Amniotic stem cell (primary cell): ENCODE results near the gene IGF1.
"Not testable (repeated sequence)": the region's sequence is repeated elsewhere in the genome, so short reads cannot be mapped to it uniquely, and the experiment has no call there.

Experiments used
- DNase-seq: peaks from one replicate; lab custom pipeline; 2025; lab: John Stamatoyannopoulos, UW

IGF1 gene

DNA sequence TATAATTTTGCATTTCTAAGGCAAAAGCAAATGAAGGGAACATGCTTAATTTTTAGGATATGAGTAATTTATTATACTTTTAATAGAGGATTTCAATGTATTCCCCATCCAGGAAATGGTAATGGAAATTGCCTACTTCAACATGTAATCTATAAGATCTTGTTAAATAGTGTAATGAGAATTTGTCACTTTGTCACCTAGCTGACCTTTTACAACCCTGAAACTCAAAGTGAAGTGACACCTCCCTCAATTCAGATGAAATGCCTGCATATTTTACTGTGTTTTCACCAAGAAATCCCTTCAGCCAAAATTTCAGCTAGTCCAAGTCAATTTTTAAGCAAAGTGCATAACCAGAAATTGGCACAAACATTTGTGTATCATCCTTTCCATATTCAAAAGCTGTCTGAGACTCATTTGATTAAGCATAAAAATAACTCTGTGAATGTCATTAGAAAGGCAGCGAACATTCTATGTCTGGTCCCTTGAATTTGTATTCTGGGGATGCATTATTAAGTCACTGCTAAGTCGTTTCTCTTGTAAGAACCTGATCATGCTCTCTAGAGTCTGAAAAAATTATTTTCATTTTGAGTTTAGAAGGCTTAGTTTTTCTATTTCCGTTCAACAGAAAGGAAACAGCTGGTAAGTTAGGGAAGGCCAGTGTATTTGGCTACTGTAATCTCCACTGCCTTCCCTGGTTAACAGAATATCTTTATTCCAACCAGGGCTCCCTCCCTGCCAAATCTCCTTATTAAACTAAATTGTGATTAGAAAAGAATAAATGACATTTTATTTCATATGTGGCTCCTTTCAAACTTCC lies 100.8 kb downstream of the IGF1 start:
- DNase-seq: no peak

DNA sequence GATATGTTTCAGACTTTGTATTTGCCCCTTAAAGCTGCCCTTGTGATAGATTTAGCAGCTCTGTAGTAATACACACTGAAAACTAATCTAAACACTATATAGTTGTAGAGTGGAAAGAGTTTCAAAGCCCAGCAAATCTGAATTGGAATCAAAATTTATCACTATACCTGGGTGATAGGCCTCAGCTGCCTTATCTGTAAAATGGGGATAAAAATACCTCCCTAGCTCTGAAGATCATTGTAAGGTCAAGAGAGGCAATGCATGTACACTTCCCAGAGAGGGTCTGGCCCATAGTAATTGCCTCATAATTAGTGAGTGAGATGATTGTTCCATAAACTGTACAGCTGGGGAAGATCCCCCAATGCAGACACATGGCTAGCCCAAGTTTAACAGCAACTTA lies 103.6 kb downstream of the IGF1 start:
- DNase-seq: no peak

DNA sequence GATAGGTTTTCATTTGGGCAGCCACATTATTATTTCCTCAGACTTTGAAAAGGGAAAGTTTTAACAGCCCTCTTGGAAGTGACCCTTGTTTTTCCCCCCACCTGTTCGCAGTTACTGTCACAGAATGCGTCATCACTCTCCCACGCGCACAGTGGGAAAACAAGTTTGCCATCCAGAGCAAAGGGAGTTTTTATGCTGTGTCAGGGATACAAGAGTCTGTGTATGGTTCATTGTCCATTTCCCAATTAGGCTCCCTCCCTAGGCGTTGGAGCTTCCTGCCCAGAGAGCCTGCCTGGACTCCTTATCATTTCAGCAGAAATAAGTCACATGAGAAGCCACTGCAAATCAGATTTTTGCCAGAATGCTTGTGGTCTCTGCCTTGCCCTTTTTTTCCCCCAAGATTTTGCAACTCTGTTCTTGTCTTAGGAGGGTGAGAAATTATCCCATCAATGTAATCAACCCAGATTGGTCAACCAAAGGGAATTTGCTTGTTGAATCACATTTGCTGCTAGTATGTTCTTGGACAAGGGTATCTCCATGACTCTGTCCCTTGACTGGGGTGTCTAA lies 104.1 kb downstream of the IGF1 start:
- DNase-seq: no peak

DNA sequence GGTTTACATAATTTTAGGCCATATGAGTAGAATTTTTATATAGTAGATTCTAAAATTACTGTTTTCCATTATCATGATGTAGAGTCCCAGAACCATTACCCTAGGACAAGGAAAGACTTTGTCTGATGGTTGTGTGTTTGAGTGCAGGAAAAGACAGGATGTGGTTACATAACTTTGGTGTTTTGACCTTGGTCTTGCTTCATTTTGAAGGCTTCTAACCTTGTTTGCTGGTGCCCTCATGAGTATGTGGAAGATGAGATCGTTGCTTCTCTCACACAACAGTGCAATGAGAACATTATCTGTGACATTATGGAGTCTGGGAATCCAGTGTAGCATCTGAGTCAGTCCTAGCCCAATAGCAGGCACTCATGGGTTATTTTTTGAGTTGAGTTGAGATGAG lies 106.2 kb downstream of the IGF1 start:
- no peak for DNase-seq

DNA sequence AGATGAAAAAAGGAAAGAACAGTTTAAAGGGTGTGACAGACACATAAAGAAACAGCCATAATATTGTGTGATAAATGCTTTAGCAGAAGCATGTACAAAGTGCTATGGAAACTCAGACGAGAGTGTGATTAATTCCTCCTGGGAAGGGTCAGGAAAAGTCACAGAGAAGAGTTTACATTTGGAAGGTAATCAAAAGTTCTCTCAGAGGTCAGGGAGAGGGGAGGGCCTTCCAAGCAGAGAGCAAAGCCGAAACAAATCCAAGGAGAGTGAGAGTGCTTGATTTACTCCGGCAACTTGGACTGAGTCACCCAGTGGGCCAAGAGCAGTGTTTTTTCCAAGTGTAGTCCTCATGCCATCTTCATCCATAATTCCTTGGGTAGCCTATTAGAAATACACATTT lies 108.3 kb downstream of the IGF1 start:
- no peak for DNase-seq

DNA sequence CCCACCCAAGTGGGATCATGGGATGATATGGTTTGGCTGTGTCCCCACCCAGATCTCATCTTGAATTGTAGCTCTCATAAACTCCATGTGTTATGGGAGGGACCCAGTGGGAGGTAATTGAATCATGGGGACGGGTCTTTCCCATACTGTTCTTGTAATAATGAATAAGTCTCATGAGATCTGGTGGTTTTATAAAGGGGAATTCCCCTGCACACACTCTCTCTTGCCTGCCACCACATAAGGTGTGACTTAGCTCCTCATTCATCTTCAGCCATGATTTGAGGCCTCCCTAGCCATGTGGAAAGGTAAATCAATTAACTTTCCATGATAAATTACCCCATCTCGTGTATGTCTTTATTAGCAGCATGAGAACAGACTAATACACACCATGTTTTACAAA lies 109.2 kb downstream of the IGF1 start:
- no peak for DNase-seq

DNA sequence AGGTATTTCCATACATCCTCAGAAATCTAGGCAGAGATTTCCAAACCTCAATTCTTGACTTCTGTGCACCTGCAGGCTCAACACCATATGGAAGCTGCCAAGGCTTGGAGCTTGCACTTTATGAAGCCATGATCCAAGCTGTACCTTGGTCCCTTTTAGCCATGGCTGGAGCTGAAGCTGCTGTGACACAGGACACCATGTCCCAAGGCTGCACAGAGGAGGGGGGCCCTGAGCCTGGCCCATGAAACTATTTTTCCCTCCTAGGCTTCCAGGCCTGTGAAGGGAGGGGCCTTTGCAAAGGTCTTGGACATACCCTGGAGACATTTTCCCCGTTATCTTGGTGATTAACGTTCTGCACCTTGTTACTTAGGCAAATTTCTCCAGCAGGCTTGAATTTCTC lies 110.5 kb downstream of the IGF1 start:
- DNase-seq: no peak

DNA sequence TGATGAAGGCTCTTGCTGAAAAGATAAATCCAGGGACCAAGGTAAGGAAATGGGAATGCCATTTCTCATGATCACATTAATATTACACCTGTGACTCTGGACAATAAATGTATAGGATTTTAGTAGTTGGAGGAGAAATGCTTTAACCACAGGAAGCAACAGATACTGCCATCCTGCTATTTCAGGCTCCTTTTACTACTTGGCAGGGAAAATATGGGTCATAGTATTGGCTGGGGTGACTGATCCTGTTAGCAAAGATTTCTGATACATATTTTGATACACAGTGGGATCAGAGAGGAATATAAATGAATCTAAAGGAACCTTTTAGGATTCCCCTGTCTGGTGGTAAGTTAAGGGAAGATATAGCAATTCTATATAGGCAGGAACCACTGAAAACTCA lies 115.0 kb downstream of the IGF1 start:
- DNase-seq: no peak

DNA sequence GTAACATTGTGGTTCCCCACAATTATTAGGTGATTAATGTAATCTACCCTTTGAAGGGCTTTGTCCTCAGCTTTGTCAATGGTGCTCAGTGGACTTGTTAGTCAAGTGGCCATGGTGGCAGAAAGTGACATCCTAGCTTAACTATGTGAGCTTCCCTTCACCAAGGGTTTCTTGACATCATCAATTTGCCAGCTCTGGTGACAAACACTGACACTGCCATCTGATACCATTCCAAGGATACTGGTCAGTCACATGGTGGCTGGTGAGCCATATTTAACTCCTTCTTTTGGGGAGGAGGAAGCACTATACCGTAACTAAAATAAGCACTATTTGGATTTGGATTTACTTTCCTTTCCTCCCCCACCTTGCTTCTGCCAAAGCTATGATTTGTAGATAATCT lies 115.7 kb downstream of the IGF1 start:
- DNase-seq: no peak

DNA sequence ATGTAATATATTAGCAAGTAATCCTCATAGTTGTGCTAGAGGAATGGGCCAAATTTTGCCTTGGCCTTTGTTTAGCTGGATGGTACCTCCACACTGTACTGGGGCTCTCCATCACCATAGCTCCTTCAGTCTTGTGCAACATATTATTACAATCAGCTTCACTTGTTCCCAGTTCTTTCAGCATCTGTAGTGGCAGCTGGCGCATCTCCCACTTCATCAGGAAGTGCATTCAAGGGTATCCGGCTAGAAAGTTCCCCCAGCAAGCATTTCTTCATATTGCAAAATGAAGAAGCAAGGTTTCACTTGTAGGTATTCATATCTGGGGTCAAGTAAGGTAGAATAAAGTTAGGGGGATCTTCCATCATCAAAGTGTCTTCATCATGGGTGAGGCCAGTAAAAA lies 123.7 kb downstream of the IGF1 start:
- no peak for DNase-seq

DNA sequence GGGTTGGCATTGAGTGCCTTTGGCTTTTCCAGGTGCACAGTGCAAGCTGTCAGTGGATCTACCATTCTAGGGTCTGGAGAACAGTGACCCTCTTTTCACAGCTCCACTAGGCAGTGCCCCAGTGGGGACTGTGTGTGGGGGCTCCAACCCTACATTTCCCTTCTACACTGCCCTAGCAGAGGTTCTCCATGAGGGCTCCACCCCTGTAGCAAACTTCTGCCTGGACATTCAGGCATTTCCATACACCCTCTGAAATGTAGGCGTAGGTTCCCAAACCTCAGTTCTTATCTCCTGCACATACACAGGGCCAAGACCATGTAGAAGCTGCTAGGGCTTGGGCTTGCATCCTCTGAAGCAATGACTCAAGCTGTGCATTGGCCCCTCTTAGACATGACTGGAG lies 126.1 kb downstream of the IGF1 start:
- not testable (repeated sequence) for DNase-seq

DNA sequence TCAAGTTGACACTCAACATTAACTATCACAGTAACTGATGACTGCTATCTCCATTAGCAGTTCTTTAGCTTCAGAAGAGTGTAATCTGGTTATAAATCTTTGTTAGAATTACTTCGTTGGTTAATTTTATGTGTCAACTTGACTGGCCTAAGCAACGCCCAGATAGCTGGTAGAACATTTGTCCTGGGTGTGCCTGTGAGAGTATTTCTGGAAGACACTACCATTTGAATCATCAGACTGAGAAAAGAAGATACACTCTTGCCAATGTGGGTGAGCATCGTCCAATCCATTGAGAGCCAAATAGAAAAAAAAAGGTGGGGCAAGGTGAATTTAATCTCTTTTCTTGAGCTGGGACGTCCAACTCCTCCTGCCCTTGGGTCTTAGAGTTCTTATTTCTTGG lies 129.0 kb downstream of the IGF1 start:
- DNase-seq: no peak

DNA sequence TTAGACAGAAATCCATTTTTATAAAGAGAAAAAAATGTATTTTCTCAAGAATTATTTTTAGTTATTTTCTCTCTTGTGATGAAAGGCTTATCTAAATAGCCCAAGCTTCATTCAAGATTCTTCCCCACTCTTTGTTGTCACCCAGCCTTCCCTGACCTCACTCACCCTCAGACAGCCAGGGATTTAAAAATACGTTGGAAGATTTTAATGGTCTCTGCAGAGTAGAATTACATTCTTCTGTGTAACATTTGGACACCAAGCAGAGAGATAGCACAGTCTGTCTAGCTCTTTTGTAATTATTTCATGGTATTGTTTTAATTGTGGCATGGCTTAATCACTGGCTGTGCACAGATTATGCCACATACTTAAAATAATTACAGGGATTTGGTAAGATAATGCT lies 130.3 kb downstream of the IGF1 start:
- no peak for DNase-seq

DNA sequence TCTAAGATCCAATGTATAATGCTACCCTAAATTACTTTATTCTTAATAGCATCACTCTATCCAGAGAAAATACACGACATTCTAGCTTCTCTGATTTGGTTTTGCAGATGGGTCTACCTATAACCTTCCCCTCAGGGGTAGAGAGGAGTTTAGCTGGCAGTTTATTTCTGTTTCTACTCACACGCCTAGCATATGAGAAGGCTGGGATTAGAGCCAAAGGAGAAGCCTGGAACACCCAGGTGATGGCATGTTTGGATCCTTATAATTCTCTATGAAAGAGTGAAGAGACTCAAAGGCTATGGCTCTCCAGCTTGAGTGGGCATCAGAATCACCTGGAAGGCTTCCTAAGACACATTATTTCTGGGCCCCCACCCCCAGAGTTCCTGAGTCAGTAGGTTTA lies 131.3 kb downstream of the IGF1 start:
- DNase-seq: no peak

DNA sequence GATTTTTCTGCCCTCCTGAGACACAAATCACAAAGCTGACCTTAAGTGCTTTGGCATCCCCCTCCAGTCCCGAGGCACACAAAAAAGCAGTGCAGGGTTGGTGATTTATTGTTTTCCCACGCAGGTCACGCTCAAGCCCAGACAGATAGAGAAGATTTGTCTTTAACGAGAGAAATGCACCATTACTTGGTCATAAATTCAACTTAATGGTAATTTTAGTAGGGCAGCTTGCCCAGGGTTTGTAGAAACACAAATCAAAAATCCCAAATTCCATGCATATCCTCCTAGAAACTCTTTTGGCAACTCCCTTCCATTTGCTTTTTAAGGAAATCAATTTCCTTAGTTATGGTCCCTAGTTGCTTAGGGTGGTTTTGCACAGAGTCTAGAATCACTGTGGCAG lies 132.6 kb downstream of the IGF1 start:
- DNase-seq: no peak
